ENCODE measurements around the gene MPEG1. TPM values are rescaled to one million over a fixed set of nuclear protein-coding genes. Genes with fewer than 3 reads are reported as not detected.

Gene MPEG1
- total RNA-seq, 1 donor from 2014 or later, result not detected

DNA sequence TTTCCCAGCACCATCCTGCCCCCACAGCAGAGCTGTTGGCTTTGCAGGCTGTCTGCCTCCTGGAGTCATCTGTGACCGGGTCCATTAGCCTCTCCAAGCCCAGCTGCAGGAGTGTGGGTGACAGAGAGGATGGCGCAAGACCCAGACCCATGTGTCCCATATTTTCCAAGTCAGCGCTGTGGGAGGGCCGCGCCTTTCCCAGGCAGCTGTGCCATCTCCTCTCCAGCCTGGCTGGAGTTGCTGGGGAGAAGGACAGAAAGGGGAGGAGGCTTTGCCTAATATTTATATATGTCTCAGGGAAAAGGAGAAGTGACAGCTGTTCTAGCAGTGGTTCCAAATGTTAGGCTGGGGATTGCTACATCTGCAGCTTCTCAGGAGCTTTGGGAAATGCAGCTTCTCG lies 25.1 kb downstream of the MPEG1 start:
- no peak for DNase-seq

DNA sequence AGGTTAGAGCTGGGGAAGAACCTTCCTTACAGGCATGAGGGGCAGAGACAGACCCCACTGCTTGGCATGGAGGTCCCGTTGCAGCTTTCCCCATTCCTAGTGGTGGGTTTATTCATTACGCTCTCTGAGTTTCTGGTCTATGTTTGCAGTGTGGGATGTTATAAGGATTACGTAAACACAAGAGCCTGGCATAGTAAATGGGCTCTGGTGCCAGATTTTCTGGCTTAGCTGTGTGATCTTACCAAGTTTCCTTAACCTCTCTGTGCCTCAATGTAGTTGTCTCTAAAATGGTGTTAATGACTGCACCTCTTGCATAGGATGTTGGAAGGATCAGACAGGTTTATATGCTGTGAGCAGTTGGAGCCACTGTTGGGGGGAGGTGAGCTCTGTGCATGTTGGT lies 25.7 kb downstream of the MPEG1 start:
- no peak for DNase-seq

DNA sequence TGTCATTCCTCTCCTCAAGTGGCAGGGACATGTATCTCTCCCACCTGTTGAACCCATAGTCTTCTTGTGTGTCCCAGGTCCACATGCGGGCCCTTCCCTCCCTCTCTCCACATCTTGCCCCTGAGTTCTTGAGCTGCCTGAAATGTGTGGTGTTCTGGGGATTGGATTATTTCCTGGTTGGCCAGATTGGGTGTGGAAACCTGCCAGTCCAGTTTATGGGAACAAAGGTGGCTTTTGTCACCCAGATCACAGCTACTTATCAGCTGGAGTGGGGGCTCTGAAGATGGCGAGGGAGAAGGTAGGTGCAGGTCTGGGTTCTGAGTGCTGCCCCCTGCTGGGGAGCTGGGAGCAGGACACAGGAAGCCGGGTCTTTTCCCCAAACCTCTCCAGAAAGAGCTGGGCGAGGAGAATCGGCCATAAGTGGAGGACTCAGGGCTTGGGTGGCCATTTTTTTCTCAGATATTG lies 26.6 kb downstream of the MPEG1 start:
- DNase-seq, result peak; percentile 30

DNA sequence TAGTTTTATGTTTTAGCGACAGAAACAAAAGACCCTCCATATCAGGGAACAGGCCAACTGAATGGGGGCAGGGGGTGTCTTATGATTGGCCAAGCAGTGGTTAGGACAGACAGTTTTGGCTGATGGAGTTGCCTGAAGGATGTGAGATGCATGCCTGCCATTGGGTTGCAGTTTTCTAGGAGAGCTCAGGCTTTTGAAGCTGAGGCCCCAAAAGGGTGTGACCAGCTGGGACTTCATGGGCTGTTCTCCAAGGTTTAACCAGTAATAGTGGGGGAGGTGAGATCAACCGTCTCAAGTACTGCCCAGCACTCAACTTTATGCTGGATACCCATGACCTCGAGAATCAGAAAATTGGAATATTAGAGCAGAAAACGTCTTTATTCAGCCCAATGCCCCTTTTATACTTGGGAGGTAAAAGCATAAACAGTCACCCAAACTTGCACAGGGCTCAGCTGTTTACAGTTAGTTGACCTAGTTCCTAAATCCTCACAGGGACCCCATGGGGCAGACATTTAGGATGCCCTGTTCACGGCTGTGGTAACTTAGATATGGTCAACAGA lies 27.3 kb downstream of the MPEG1 start:
- DNase-seq, result no peak

DNA sequence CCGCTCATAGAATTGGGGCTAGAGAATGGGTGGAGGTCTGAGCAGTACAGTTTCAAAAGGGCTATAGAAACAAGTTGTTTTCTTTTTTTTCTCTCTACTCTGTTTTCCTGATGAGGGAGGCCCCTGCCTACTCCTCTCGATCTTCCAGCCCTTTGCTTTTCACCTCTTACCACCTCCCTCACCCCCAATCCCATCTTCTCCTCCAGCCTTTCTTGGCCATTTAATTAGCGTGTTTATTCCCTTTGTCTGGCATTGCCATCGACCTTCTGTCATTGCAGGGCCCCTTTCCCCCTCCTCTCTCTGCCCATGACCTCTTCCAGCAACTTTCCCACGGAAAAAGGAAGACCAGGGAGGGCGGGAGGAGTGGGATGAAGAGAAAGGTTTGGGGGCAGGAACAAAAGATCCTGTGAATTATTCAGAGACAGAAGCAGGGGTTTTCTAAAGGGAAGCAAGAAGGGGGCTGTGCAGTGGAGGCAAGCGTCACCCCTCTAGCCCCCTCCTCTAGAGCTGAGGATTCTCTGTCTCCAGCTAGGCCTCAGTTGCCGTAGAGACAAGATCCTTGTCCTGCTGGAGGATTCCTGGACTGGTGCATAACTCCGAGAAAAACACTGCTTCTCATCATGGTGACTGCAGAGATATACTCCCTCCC lies 27.9 kb downstream of the MPEG1 start:
- no peak for DNase-seq

DNA sequence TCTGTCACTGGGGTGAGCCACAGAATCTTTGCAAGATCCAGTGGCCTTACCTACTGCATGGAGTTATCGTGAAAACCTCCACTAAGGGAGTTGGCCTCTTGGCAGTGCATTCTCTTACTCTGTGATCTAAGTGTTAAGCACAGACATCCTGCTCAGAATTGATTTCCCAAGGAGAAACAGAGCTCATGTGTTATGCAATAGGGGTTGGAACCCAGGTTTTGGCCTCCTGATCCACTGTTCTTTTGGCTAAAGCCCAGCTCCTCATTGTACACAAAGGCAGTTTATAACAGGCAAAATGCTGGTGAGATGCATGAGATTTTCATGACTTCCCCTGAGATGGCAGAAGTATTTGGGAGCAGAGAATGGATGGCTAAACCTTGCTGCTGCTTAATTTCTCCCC lies 29.0 kb downstream of the MPEG1 start:
- DNase-seq, result no peak

DNA sequence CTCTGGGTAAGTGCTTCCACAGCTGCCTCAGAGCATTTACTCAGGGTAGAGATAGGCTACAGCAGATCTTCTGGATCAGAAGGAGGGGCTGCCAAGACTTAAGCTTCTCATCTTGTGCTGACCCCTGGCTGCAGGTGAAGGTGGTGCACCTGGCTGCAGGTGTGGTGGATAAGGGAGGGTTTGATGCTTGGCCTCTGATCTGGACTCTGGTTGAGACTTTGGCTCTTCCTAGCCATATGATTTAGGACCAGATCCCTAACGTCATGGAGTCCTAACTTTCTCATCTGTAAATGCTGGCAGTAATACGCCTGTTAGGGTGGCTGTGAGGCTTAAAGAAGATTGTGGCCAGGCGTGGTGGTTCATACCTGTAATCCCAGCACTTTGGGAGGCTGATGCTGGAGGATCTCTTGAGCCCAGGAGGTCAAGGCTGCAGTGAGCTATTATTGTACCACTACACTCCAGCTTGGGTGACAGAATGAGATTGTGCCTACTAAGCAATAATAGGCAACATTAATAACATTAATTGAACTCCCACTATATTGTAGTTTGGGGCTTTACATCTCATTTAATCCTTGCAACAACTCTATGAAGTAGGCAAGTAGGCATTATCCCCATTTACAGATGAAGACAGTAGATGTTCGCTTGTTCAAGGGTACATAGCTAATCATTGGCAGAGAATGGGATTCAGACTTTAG lies 30.1 kb downstream of the MPEG1 start:
- DNase-seq, result no peak

DNA sequence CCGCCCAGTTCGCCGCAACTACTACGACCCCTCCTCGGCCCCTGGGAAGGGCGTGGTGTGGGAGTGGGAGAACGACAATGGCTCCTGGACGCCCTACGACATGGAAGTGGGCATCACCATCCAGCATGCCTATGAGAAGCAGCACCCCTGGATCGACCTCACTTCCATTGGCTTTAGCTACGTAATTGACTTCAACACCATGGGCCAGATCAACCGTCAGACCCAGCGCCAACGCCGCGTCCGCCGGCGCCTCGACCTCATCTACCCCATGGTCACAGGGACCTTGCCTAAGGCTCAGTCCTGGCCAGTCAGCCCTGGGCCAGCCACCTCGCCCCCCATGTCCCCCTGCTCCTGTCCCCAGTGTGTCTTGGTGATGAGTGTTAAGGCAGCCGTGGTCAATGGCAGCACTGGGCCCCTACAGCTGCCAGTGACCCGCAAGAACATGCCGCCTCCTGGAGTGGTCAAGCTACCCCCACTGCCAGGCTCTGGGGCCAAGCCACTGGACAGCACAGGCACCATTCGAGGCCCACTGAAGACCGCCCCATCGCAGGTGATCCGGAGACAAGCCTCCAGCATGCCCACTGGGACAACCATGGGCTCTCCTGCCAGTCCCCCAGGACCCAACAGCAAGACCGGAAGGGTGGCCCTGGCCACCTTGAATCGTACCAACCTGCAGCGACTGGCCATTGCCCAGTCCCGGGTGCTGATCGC lies 30.8 kb downstream of the MPEG1 start:
- DNase-seq, result no peak

DNA sequence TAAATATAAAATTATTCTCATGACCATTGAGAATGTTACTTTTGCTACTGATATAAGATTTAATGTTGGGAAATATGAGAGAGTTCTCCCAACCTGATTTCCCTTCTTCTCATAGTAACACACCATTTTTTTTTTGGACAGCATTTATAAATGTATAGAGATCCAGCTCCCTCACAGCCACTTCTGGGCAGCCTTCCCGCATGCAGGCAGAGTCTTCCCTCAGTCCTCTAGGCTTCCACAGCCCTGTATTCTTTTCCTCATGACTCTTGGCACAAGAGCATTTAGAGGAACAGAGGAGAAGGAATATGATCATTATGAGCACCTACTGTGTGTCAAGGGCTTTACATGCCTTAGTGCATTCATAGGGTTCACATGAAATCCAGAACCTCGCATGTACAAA lies 31.8 kb downstream of the MPEG1 start:
- no peak for DNase-seq

DNA sequence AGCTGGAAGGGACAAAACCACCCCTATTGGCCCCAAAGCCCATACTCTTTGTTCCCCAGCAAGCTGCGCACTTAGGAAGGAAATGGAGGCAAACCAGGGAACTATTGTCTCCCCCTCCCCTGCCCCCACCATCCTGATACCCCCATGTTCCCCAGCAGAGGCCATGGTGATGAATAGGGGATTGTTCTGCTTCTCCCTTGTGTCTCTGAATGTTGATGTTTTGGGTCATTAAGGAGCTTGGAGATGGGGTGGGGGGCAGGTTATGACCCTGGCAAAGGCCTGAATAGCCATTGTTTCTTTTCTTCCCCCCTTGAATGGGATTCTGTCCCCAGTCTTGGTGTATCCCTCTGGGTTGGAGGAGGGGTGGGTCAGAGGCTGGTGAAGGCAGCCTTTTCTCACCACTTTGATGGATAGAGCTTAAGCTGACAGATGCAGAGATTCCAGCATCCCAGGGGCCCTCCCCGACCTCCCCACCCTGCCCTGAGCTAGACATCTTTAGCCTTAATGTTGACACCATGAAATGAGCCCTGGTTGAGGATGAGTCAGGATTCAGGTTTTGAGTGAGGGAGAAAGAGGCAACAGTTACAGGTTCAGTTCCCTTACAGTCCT lies 32.5 kb downstream of the MPEG1 start:
- DNase-seq, result no peak

DNA sequence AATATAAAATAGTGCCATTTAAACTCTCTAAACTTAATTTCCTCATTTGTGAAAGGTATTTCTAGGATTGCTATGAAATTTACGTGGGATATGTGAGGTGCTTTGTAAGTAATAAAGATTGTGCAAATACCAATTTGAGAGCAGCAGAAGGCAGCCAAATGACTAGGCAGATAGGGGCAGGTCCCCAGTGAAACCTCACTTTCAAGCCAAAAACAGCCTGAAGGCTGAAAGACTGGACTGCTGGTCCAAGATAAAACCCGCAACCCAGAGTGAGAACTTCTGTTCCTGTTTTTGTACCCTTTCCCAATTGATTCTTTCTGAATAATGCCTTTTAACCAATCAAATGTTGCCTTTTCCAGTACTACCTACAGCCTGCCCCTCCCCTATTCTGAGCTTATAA lies 33.6 kb downstream of the MPEG1 start:
- DNase-seq, result no peak

DNA sequence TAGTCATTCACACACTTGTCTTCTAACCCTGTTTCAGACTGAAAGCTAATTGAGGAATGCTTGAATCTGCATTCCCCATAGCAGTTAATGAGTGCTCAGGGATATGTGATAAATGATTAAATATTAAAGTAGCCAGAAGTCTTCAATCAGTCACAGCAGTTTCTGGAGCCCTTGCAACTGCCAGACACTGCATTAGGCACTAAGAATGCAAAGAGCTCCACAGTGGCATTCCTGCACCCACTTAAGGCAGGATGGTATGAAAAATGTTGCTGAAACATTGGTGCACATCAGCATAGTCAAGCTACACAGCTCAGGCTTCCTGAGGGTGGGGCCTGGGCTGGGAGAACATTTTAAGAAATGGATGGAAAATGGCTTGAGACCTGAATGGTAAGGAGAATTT lies 34.3 kb downstream of the MPEG1 start:
- DNase-seq, result no peak

DNA sequence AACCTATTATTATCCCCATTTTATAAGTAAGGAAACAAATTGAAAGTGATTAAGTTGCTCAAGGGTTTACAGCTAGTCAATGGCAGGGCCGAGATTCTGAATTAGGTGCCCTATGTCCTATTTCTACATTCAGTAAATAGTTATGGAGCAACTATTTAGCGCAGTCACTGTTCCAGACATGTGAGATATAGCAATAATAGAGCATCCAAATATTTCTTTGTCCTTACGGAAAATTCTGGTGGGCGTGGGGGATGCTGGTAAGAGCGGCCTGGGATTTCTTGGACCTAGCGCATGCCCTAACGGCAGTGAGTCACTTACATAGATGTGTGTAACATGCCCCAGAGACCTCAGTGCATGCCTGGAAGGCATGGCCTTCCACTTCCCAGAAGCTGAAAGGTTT lies 36.4 kb downstream of the MPEG1 start:
- DNase-seq, result no peak

DNA sequence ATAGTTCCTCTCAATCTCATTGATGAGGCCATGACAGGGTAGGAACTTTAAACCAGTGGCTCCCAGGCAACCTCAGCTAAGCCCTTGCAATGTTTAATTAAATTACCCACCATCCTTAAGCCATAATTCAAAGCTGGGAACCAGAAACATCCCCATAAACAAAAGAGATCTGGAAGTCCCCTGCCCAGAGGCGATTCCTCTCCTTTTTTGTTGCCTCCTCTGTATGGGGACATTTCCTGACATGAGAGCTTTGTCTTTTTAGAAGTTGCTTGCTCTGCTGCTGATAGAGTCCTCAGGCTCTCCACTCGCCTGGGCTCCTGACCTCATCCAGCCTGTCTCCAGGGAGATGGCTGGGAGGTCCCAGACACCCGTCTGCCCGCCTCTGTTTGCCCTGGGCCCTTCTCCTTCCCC lies 37.6 kb downstream of the MPEG1 start:
- DNase-seq, result no peak

DNA sequence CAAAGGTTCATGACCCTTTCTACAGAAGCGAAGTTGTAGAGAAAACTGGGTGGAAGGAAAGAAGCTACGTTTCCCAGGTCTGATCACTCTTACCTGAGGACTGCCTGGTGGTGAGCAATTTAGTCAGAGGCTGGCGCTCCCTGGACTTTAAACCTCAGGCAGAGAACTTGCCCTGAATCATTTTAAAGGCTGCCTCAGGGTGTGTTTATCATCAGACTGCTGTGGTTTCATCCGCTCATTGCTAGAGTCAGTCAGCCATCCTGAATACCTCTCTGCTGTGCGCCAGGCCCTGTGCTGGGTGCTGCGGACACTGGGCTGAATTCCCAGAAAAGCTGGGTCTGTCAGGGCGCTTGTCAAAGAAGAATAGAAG lies 38.1 kb downstream of the MPEG1 start:
- no peak for DNase-seq

DNA sequence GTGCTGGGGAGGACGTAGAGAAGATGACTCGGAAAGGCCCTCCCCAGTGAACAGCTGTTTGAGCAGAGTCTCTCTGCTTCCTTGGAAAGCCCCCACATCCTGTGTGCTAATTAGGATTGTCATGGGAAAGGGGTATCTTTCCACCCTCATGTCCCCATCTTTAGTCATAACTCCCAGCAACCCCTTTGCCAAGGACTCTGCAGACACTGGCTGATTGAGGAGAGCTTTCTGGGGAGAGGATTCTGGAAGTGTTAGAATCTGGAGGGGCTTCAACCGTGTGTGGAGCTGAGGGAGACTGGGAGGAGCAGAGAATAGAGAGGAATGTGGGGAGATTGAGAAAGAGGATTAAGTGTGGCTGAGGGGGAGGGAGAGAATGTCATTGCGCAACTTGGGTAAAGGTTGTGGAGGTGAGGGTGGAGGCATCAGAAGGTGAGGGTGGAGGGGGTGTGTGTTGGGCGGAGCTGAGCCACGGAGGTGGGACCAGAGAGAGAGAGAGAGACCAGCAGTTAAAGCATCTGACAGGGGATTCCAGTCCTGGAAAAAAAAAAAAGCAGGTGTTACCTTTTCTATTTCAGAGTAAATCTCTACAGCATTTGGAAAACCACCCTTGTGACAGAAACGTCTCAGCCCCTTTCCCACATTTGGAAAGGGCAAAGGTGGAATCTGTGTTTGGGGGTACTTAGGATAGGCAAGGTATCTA lies 38.6 kb downstream of the MPEG1 start:
- DNase-seq, result no peak

DNA sequence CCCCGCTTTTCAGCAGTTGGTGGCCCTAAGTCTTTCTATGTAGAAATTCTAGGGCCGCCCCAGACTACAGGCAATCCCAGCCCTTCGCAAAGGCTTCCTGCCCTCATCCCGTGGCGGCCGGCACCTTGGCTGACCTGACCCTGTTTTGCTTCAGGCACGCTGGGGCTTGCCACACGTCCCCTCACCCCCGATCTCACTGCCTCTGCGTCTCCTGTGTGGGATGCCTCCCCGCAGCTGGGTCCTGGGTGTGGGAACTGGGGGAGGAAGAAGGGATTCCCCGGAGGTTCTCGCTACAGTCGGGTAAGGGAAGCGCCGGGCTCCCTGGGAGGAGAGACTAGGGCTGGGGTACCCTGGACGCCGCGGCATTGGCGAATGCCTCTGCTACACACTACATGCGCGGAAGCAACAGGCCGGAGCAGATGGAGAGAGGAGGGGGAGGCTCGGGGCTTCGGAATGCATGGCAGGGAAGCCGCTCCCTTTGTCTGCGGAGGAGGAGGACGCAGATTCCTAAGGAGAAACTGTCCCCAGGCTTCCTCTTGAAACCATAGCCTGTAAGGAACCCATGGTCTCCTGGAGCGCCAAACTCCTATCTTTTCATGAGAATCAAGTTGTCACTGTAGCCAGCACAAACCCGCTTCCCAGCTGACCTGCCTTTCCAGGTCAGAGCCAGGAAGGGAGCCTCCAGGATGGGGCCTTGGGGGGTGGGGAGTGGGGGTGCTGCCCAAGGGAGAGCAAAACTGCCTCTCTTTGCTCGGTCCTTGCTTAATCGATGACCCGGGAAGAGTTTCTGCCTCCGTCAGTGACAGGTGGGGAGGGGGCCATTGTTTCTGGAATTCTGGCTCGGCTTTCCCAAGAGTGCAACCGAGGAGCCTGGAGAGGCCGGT lies 39.4 kb downstream of the MPEG1 start:
- DNase-seq, result peak; percentile 9

DNA sequence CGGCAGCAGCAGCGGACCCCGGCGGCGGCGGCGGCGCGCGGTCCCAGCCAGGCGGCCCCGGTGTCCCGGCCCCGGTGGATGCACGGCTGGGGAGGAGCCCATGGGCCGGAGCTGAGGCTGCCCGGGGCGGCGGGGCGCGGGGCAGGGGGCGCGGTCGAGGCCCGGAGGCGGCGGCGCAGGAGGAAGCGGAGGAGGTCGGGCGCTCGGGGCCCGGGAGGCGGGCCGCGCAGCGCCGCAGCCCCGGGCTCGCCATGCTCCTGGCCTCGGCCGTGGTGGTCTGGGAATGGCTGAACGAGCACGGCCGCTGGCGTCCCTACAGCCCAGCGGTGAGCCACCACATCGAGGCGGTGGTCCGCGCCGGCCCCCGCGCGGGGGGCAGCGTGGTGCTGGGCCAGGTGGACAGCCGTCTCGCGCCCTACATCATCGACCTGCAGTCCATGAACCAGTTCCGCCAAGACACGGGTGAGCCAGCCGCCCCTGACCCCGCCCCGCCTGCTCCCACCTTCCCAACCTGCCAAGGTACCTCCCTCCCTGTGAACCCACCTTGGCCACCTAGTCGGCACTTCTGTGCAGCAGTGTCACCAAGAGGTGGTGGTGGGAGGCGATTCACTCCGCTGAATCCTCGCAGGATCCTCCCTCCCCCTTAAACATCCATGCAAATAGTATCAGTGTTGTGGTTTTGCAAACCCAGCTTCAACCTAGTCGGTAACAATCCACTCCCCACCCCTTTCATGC lies 40.2 kb downstream of the MPEG1 start:
- no peak for DNase-seq

DNA sequence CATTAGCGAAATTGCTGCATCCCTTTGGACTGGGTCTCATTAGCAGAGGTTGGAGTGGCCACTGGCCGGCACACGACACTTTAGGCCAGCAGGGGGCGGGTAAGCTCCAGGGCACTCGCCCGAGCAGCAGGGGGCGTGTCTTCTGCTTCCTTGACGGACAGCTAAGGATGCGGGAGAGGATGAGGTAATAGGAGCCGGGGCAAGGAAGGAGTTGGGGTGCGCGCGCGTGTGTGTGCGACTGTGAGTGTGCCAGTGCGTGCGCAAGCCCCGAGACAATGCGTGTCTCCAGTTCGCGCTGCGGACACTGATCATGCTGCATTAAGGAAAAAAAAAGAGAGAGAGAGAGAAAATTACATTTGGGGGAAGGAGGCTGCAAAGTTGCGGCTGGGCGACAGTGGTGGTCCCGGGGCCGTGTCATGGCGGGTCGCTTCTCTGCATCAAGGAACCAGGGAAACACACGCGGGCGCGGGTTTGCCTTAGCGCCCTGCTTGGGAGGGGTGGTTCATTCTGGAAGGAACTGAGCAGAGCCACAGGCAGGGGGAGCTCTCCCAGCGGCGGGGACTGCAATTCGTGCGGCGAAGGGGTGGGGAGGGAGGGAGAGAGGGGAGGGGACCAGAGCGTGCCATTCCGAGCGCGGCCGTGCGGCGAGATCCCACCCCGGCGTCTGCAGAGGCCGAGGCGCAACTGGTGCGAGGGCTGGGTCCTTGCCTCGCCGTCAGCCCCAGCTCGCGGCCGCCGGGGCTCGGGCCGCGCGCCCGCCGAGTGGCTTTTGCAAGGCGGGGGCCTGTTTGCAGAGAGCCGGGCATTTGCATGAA lies 41.0 kb downstream of the MPEG1 start, which contains the start of gene DTX4:
Gene DTX4 (plus strand): TSS at position 625 of the 815 bp plus-strand sequence. CDS start 464 bp downstream, outside the sequence.
- peak; percentile 95 for DNase-seq

DNA sequence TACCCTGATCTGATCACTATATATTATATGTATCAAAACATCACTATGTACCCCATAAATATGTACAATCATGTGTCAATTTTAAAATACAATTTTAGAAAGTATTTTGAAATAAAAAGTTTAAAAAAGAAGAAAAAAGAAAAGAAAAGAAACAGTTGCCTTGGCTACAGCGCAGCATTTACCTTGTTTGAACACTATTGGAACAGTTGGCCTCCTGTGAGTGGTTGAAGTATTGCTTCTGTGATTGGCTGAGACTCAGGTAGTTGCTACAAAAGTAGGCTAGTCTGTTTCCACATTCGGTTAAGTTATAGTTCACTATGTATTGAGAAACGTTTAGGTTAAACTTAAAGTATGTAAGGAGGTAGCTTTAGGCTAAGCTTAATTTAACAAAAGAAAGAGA lies 48.7 kb downstream of the MPEG1 start:
- no peak for DNase-seq
